Ovary (tissue), 3 donors: ENCODE data around the gene CRYGN.

Experiments used
- CTCF ChIP-seq, 3 donors: fragments of 450-650 bp in 2 of 3; fragments of 200-600 bp in 1 of 3; IDR thresholded peaks; one replicate each; pipeline versions ENCODE4 v1.5.1 to v1.8.0; 2016 to 2022; ENCODE audit warnings: antibody characterized with exemption in 3 of 3, mild to moderate bottlenecking in 1 of 3
- EP300 ChIP-seq: sonication (generic); formaldehyde crosslinking; IDR thresholded peaks from one replicate; pipeline ENCODE4 v1.6.1; 2017; ENCODE audit warnings: antibody characterized with exemption
- POLR2A ChIP-seq: fragments of 450-650 bp; IDR thresholded peaks from one replicate; pipeline ENCODE4 v1.6.1; 2017; ENCODE audit warnings: antibody characterized with exemption, mild to moderate bottlenecking, moderate library complexity
- donor health status: DM: no; HTN: no; CAD: no.

DNA sequence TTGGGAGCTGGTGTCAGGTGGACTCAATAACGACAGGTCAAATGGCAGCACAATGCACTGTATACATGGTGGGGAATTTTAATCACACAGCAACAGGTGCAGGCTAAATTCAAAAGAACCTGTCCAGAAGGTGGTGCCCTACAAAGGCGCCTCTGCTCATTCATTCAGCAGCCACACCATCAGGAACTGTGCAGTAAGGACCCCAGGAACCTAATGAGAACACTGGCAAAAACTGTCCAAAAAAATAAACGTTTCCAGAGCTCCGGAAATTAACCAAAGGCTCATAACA lies 21.9 kb upstream of the CRYGN start:
- TF ChIP-seq EP300 (no peak), POLR2A (no peak), CTCF (IDR thresholded peaks at IDR 0.05) (no peak)
